Measurements from ENCODE around the gene PIF1.
"Not testable (repeated sequence)": the region's sequence is repeated elsewhere in the genome, so short reads cannot be mapped to it uniquely, and the experiment has no call there.

PIF1 gene

DNA sequence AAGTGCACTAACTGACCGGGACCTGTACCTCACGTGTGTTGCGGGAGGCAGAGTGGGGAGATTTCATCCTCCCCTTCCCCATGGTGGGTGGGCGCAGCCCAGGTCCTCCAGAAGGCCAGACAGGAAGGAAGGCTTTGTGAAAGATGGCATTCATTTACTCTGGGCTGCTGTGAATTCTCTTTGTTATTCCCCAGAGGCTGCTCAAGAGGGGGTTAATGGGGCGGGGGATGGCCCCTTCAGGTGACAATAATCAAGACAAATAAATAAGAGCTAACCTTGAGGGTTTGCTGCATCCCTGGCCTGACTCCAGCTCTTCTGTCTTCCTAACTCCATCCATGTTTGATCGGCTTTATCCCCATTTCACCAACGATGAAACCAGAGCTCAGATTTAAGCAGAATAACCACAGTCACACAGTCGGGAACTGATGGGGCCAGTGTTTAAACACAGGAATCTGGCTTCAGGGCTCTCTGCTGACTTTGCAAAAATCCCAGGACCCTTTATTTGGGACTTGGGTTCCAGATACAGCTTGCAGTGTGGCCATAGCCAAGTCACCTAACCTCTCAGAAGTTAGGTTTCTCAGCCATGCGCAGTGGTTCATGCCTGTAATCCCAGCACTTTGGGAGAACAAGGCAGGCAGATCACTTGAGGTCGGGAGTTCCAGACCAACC lies 16.5 kb downstream of the PIF1 start:
- DNase-seq = no peak

DNA sequence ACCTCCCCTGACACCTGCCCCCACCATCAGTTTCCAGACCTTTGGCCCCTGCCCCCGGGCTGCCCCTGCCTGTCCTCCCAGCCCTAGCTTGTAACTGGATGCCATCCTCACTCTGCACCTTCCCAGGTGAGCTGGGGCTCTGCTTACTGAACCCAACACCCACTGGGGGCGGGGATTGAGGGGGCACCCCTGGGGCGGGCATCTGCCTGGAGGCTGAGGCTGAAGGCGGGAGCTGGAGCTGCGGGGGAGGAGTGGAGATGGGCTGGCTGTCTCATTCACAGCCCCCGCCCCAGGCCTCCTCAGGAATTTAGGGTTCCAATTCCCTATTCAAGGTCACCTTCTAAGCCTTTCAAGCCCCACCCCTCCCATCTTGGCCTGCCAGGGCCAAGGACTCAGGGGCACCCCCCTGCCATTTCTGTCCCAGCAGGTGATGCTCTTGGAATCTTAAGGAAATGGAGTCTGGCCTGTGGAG lies 17.7 kb downstream of the PIF1 start:
- no peak for DNase-seq

DNA sequence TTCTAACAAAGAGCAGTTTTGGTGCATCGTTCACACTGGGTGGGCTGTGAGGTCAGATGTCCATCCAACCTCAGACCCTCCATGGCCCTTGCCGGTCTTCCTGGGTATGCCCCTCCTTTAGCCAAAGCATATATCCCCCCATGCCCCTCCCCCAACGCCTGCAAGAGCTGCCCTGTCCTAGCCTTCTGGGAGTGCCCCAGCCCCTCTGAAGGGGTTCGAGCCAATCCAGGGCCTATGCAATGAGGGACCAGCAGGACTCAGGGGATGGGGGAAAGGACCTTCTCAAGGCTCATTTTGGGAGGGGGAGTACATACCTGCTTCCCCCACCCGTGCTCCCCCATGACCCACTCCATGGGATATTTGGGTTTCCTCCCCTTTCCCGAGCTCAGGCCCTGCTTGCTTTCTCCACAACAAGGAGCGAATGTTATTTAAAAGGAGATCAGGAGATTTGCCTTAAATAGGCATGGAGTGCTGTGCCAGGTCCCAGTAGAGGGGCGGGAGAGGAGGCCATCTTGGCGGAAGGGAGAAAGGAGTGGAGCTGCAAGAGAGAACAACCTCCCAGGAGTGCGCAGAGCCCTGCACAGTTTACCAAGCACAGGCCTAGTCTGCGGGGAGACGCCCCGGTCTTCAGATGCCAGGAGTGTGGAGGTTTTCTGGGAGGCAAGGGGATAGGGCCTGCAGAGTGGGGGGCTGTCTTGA lies 18.2 kb downstream of the PIF1 start:
- no peak for DNase-seq

DNA sequence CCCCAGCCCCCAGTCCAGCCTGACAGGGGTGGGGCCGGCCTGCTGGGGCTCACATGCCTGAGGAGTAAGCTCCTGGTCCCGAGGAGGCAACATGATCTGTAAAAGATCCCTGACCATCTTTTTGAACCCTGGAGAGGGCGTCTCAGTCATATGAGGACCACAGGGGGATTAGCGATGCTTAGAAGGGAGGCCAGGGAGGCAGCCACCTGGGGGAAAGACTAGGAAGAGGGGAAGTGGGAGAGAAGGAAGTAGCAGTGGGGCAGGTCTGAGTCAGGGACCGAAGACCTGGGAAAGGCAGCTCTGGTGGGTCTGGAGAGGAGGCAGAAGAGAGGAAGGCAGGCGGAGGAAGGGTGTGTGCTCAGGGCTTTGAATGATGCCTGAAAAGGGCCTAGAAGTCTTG lies 18.9 kb downstream of the PIF1 start:
- no peak for DNase-seq

DNA sequence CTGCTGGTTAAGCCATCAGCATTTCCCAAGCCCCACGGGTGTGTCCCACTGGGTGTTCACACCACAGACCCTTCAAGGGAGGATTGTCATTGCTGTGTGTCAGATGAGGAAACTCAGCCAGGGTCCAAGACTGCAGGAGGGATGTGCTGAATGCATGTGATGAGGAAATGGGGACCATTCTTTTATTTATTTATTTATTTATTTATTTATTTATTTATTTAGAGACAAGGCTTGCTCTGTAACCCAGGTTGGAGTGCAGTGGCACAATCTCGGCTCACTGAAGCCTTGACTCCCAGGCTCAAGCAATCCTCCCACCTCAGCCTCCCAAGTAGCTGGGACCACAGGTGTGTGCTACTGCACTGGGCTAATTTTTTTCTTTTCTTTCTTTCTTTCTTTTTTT lies 20.8 kb downstream of the PIF1 start:
- DNase-seq = no peak

DNA sequence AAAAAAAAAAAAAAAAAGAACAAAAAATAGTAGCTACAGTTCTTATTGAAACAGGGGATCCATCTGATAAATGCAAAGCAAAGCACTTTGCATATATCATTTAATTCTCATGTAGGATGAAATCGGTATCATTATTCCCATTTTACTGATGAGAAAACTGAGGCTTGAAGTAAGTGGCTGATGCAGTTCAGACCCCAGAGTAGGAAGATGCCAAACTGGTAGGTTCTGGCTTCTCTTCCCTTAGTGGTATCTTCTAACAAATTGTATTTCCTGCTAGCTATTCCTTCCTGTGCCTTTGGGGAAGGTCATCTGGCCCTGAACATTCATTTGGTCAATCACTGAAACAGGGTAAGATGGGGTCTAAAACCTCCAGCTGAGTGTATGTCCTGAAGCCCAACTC lies 21.9 kb downstream of the PIF1 start:
- DNase-seq = no peak

DNA sequence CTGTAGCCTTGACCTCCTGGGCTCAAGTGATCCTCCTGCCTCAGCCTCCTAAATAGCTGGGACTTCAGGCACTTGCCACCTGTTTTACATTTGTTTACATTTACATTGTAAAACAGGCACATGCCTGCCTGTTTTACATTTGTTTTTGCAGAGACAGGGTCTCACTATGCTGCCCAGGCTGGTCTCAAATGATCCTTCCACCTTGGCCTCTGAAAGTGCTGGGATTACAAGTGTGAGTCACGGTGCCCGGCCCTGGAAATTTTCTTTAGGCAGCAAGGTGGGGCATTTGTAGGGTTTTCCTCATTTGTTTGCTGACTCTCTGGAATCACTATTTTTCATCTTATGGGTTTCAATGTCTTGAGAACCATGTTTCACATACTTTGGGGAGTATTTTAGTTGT lies 25.0 kb downstream of the PIF1 start:
- no peak for DNase-seq

DNA sequence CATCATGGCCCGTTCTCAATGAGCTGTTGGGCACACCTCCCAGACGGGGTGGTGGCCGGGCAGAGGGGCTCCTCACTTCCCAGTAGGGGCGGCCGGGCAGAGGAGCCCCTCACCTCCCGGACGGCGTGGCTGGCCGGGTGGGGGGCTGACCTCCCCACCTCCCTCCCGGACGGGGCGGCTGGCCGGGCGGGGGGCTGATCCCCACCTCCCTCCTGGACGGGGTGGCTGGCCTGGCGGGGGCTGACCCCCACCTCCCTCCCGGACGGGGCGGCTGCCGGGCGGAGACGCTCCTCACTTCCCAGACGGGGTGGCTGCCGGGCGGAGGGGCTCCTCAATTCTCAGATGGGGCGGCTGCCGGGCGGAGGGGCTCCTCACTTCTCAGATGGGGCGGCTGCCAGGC lies 26.5 kb downstream of the PIF1 start:
- DNase-seq = not testable (repeated sequence)

DNA sequence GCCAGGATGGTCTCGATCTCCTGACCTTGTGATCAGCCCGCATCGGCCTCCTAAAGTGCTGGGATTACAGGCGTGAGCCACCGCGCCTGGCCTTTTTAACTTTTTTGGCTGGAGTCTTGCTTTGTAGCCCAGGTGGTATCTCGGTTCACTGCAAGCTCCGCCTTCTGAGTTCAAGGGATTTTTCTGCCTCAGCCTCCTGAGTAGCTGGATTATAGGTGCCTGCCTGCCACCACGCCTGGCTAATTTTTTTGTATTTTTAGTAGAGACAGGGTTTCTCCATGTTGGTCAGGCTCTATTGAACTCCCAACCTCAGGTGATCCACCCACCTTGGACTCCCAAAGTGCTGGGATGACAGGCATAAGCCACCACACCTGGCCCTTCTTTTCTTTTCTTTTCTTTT lies 29.5 kb downstream of the PIF1 start:
- DNase-seq = not testable (repeated sequence)

DNA sequence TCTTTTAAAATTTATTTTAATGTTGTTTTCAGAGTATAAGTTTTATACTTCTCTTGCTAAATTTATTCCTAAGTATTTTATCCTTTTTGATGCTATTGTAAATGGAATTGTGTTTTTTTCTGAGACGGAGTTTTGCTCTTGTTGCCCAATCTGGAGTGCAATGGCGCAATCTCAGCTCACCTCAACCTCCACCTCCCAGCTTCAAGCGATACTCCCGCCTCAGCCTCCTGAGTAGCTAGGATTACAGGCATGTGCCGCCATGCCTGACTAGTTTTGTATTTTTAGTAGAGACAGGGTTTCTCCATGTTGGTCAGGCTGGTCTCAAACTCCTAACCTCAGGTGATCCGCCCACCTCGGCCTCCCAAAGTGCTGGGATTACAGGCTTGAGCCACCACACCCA lies 30.1 kb downstream of the PIF1 start:
- not testable (repeated sequence) for DNase-seq

DNA sequence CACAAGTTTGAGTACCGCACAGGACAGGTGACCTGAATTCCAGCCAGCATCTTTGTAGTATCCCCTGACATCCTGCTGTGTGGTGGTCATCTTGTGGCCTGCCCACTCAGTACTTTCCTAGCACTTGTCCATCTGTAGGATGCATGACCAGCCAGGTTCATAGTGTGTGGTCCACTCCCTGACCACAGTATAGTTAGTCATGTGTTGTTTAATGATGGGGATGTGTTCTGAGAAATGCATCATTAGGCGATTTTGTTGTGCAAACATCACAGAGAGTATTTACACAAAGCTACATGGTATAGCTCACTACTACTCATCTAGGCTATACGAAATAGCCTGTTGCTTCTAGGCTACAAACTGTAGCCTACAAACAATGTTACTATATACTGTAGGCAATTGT lies 33.2 kb downstream of the PIF1 start:
- no peak for DNase-seq

DNA sequence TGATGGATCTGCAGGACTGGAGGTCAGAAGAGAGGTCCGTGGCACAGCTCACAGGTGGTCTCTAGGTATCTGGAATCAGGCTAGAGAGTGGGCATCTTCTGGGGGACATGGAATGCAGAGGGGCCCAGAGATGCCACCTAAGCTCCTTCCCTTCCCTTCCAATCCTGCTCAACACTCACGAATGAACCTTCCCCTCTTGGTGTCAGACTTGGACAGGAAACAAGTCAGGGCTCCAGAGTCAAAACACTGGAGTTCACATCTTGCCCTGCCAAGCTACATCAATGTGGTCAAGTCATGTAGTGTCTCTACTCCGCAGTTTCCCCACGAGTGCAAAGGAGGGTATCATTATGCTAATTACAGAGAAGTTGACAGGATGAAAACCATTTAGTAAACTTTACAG lies 34.0 kb downstream of the PIF1 start:
- DNase-seq = no peak

DNA sequence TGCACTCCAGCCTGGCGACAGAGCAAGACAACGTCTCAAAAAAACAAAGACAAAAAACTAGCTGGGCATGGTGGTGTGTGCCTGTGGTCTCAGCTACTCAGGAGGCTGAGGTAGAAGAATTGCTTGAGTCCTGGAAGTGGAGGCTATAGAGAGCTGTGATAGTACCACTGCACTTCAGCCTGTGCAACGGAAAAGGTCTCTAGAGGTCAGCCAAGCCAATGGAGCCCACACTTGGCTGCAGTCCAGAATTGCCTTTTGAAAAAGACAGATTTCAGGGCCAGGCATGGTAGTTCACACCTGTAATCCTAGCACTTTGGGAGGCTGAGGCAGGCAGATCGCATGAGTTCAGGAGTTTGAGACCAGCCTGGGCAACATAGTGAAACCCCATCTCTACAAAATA lies 41.7 kb downstream of the PIF1 start:
- DNase-seq = no peak

DNA sequence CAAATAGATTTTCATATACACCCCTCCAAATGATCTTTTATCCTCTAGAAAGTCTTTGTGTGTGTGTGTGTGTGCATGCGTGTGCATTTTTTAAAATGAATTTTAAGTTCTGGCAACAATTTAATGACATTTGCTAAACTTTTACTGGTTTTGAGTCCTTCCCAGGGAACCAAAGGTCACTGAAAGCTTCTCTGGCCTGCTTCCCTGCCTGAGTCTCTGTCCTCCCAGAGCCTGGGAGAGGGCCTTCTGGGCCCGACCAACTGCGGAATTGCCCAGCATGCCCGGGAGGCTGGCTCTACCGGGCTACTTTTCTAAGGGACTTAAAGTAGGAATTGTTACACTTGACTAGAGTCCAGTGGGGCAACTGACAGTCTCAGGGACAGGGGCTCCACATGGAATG lies 42.7 kb downstream of the PIF1 start:
- DNase-seq = no peak

DNA sequence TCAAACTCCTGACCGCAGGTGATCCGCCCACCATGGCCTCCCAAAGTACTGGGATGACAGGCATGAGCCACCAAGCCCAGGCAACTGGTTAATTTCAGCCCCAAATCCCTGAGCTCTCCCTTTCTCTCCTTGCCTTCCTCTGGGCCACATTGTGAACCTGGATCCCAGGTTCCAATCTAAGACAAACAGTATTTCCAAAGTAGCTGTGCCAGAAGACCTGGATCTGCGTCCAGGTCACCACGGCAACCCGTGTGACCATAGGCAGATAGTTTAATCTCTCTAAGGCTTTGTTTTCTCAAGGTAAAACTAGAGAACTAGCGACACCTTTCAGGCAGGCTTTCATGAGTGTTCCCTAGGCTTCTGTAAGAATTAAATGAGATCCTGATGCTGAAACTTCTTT lies 44.1 kb downstream of the PIF1 start:
- no peak for DNase-seq

DNA sequence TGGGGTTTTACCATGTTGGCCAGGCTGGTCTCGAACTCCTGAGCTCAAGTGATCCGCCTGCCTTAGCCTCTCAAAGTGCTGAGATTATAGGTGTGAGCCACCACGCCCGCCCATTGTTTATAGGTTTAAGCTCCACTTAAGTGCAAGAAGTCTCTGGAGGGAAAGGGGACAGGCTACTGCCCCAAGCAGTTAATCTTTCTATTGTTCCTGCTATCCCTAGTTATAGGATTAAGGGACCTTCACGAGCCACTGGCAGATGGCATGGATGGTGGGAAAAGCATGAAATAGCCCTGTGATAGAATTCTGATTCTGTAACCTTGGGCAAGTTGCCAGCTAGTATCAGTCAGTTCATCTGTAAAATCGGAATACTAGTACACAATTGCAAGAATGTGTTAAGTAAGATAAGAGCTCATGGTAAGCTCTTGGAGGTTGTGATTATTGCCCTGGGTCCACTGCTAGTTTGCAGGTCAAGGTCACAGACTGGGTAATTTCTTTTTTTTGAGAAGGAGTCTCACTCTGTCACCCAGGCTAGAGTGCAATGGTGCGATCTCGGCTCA lies 44.8 kb downstream of the PIF1 start:
- no peak for DNase-seq

DNA sequence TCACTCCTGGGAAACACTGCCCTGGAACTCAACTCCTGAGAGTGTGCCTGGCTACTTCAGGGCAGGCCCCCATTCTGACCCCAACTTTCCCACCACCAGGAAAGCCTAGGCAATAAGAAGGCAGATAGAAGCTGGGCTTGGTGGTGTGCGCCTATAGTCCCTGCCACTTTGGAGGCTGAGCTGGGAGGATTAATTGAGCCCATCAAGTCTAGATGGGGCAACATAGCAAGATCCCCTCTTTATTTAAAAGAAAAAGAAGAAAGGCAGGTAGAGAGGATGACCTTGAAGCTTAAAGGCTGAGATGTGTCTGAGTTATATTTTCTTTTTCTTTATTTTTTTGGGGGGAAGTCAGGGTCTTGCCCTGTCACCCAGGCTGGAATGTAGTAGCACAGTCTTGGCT lies 45.8 kb downstream of the PIF1 start:
- DNase-seq = no peak

DNA sequence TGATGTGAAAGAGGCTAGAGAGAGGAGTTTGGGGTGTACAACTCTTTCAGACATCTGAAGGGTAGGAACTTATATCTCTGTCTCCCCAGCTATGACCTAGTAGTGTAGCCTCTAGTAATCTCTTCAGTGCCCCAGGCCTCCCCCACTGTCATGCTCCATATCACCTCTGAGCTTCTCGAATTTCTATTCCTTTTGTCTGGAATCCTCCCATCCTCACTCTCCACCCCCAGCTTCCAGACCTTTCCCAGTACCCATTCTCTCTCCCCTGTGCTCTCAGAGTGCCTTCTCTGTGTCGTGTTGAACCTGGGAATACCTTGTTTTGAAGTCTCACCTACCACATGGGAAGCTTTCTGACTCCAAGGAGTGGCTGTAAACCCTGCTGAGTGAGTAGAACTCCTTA lies 46.4 kb downstream of the PIF1 start:
- no peak for DNase-seq

DNA sequence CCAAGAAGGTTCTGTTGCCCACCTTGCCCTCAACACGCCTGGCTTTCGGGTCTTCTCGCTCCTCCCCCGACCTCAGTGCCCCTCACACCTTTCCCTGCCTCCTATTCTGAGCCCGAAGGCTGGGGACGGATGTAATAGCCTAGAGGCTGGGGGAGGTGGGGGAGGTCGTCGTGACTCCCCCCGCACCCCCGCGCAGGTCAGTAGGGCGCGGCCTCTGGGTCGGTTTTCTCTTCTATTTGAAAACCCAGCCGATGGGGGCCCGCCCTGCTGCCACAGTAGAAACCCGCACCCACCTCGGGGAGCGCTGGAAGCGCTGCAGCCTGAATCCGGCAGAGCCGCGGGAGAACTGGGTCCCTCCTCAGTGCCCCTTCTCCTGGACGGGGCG lies 49.1 kb downstream of the PIF1 start:
- DNase-seq = no peak

DNA sequence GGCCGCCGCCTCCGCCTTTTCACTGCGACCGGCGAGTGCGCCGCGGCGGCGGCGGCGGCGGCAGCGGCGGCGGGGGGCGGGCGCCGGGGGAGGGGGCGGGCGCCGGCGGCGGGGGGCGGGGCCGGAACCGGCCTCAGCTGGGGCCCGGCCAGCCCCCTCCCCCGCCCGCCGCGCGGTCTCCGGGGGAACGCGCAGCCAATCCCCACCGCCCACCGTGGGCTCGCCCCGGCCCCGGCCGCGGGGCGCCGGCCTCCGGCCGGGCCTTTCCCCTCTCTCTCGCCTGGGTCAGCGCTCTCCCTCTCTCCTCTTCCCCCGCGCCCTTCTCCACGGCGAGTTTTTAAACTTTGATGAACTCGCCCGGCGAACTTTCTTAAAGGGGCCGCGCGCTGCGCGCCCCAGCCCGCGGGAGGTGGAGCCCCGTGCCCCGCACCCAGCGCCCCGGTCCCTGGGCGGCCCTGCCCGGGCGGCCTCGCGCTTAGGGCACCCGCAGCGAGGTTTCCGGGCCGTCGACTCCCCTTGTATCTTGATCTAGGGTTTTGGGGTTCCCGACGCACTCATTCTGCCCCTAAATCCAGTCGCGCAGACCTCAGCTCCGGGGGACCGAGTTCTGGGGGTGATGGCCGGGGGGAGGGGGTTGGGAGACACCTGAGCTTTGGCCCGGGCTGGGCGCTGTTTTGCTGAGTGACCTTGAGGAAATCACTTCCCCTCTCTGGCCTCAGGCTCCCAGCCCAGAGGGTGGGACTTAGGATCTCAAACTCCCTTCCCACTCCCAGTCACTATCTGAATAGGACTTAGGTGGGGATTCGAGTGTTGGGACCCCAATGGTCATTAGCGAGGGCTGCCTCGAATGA lies 49.7 kb downstream of the PIF1 start, which contains the start of gene RBPMS2:
Gene RBPMS2, minus strand, starts transcription at position 39 of the 851 bp plus-strand sequence. CDS start 270 bp downstream, outside the sequence.
- no peak for DNase-seq

DNA sequence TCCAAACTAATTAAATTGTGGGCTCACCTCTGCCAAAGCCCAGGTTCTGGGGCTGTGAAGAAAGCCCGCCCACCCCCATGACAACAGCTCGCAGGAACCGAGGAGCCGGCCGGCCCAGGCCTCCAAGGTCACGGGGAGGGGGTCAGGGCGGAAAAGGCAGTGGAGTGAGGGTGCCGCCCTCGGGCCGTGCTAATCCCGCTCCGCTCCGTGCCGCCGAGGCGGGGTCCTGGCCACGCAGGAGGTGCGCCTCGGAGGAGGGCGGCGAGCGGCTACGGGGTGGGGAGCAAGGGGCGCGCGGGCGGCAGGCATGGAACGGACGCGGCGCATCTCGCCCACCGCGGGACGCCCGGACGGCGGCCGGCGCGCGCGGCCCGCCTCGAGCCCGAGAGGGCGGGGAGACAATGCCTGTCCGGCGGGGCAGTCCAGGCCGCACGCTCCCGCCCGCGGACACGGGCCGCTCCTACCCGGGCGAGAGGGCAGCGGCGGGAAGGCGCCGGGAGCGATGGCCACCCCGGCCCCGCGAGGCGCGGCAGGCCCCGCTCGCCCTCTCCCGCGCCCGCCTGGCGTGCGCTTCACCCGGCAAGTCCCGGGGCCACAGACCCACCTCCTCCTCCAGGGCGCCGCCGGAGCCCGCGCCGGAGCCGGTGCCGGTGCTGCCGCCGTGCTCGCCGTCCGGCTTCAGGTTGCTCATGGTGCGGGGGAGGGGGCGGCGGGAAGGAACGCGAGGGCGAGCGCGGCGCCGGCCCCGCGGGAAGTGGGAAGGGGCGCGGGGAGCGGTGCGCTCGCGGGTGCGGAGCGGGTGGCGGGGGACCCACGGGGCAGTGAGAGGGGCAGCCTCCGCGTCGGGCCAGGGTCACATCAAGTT lies 50.6 kb downstream of the PIF1 start:
- DNase-seq = no peak

DNA sequence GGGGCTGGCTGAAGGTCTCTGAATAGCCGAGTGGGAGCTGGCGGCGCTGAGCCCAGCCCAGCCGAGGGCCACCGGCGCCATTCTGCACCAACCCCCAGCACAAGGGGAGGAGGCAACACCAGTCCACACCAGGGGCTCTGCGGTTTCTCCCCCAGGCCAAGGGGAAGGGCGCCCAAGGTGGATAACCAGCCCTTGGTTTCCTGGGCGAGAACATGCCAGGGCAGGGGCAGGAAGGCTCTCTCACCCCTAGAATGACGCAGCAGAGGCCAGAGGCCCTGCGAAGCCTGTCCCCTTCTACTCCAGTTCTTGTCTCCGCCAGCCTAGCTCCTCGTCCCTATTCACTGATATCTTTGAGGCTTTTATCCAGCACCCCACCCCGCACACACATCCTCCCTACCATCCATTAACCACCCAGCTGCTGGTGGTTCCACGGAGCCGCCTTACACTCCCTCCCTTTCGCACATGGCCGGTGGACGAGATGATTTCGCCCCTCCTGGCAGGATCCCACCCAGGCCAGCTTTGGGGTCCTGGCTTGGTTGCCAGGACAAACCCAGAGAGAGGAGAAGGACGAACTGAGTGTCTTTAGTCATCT lies 51.3 kb downstream of the PIF1 start:
- DNase-seq = no peak
